Body of pancreas (tissue), 4 donors: ENCODE data around the gene DOCK2.

ENCODE experiments used
- CTCF ChIP-seq, 7 experiments: fragments of 450-650 bp in 4 of 7; fragments of 200-600 bp in 3 of 7; sonication (generic) in 3 of 7; IDR thresholded peaks; one replicate each; pipeline ENCODE4 v1.5.1; 2016 to 2019; ENCODE audit warnings: antibody characterized with exemption in 7 of 7
- POLR2A ChIP-seq, 3 donors: fragments of 450-650 bp; IDR thresholded peaks; one replicate each; pipeline ENCODE4 v1.6.1; 2016; ENCODE audit warnings: antibody characterized with exemption in 3 of 3, mild to moderate bottlenecking in 2 of 3

- TF ChIP-seq CTCF (IDR thresholded peaks at IDR 0.05), result no peak
- no peak for TF ChIP-seq POLR2A (IDR thresholded peaks at IDR 0.05)
Observed at GRCh38 chr5:169850409-169850808, 213.3 kb downstream of the DOCK2 start.
